Panc1 (cell line): ENCODE measurements around the gene TAS1R2.

ENCODE experiments used
- CTCF ChIP-seq: fragments of 450-650 bp; IDR thresholded peaks from 2 replicates; pipeline ENCODE4 v1.5.1; 2017; ENCODE audit warnings: mild to moderate bottlenecking
- REST ChIP-seq, 2 experiments: IDR thresholded peaks; 2 replicates each; pipeline ENCODE4 v1.6.1; 2011 to 2012; ENCODE audit warnings: low read depth in 2 of 2, control low read depth in 1 of 2, low read length in 1 of 2, mild to moderate bottlenecking in 1 of 2, moderate library complexity in 1 of 2; ENCODE audit not compliant: insufficient read depth in 1 of 2
- SIN3A ChIP-seq: IDR thresholded peaks from 2 replicates; pipeline ENCODE4 v1.6.1; 2012; ENCODE audit warnings: low read depth, mild to moderate bottlenecking, low read length, moderate library complexity, borderline replicate concordance; ENCODE audit not compliant: insufficient read depth
- TCF7L2 ChIP-seq: IDR thresholded peaks from 2 replicates; pipeline ENCODE4 v1.6.1; 2011; ENCODE audit warnings: mild to moderate bottlenecking, low read depth, low read length, inconsistent platforms

DNA sequence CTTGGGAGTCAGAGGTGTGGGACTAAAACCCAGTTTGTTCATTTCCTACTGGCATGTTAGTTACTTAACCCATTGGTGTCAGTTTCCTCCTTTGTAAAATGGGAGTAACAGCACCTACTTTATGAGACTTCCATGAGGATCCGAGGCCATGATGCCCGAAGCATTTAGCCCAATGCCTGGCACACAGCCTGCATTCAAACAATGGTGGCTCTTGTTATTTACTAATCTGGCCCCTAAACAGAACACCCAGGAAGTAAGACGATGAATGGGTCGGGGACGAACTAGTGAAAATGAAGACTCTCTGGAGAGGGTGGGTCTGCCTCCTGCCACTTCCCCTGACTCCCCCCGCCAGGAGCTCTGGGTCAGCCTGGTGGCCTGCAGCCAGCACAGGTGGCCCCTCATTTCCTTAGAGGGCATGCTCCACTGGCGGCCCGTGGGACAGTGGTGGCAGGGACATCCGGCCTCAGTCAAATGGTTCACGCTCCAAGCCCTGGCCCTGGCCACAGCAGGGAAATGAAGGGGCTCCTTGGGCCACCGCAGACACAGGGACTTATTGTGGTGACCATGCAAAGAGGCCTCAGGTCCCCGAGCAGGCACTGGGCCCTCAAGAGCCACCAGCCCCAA lies 9.5 kb upstream of the TAS1R2 start:
- TF ChIP-seq CTCF (no peak), REST (IDR thresholded peaks at IDR 0.05; ENCODE audit: insufficient read depth in 1 of 2, low read depth in 2 of 2, low read length in 1 of 2) (no peak), SIN3A (no peak), TCF7L2 (no peak)
